Colonic mucosa (tissue), 4 donors: ENCODE data around the gene PREX1. TPM values are rescaled to one million over a fixed set of nuclear protein-coding genes. Genes with fewer than 3 reads are reported as not detected.
"Not testable (repeated sequence)": the region's sequence is repeated elsewhere in the genome, so short reads cannot be mapped to it uniquely, and the experiment has no call there.

Experiments
- DNase-seq: peaks from one replicate; pipeline ENCODE4 v3.0.0-alpha.2; 2020
- H3K27ac ChIP-seq: fragments of 200-600 bp; one replicate; pipeline ENCODE4 v1.8.0; 2021
- H3K27me3 ChIP-seq: fragments of 200-600 bp; one replicate; pipeline ENCODE4 v1.8.0; 2021
- H3K36me3 ChIP-seq: fragments of 200-600 bp; one replicate; pipeline ENCODE4 v1.8.0; 2021
- H3K4me1 ChIP-seq: fragments of 200-600 bp; one replicate; pipeline ENCODE4 v1.8.0; 2021; ENCODE audit warnings: mild to moderate bottlenecking
- H3K4me3 ChIP-seq: fragments of 200-600 bp; one replicate; pipeline ENCODE4 v1.8.0; 2021
- H3K9ac ChIP-seq, 2 donors: one replicate each; pipeline ENCODE4 v1.7.0; 2013; ENCODE audit warnings: control low read depth in 2 of 2, low read depth in 2 of 2, low read length in 2 of 2
- H3K9me3 ChIP-seq: fragments of 200-600 bp; one replicate; pipeline ENCODE4 v1.8.0; 2021
- CTCF ChIP-seq: fragments of 200-600 bp; IDR thresholded peaks from one replicate; pipeline ENCODE4 v1.8.0; 2022; ENCODE audit warnings: antibody characterized with exemption, mild to moderate bottlenecking
- intact Hi-C: fragments of 100-400 bp; cut with DNase I; formaldehyde crosslinking; loops from one replicate; pipeline ENCODE4 v1.14.1; 2022
- total RNA-seq, 2 donors: library from RNA; stranded (reverse); fragmentation: NEBNext Ultra II Directional in 1 of 2; extraction: Animal tissue kit (Norgen Biotek cat#: 25700) in 1 of 2; gene quantifications; one replicate each; pipeline ENCODE4 v1.2.1, GENCODE V29; 2021
- donor health status: healthy.
- donor health status: DM: no; HTN: no; CAD: no.
- donor health status: DM: no; HTN: no; CAD: no.

The PREX1 gene
- total RNA-seq, 2 donors from 2014 or later: 7.2 to 24.6 TPM

GRCh38 chr20:48782053-48782452 is 45.7 kb downstream of the PREX1 start:
- H3K4me1 ChIP-seq: no peaks in the 10 kb centered on the region
- intact Hi-C loops: no loop called here
- no peak overlapping the region for H3K9ac ChIP-seq
- H3K27me3 ChIP-seq: no peaks in the 10 kb centered on the region
- DNase-seq: no peak
- H3K9me3 ChIP-seq: no peaks in the 10 kb centered on the region
- H3K4me3 ChIP-seq: no peak overlapping the region
- H3K27ac ChIP-seq: no peak overlapping the region
- no peak for TF ChIP-seq CTCF
- no peaks in the 10 kb centered on the region for H3K36me3 ChIP-seq

GRCh38 chr20:48781634-48782033 is 46.2 kb downstream of the PREX1 start:
- H3K9me3 ChIP-seq: no peaks in the 10 kb centered on the region
- intact Hi-C loops: no loop called here
- TF ChIP-seq CTCF: no peak
- H3K9ac ChIP-seq: no peak overlapping the region
- no peaks in the 10 kb centered on the region for H3K36me3 ChIP-seq
- no peaks in the 10 kb centered on the region for H3K27me3 ChIP-seq
- H3K27ac ChIP-seq: no peak overlapping the region
- no peak for DNase-seq
- H3K4me1 ChIP-seq: no peaks in the 10 kb centered on the region
- no peak overlapping the region for H3K4me3 ChIP-seq

GRCh38 chr20:48779435-48779834 is 48.4 kb downstream of the PREX1 start:
- no peaks in the 10 kb centered on the region for H3K9me3 ChIP-seq
- H3K27ac ChIP-seq: no peak overlapping the region
- no peak for DNase-seq
- H3K4me1 ChIP-seq: no peaks in the 10 kb centered on the region
- no peak overlapping the region for H3K9ac ChIP-seq
- no peaks in the 10 kb centered on the region for H3K27me3 ChIP-seq
- H3K4me3 ChIP-seq: no peak overlapping the region
- intact Hi-C loops: no loop called here
- H3K36me3 ChIP-seq: no peaks in the 10 kb centered on the region
- TF ChIP-seq CTCF: no peak

- Histone ChIP-seq H3K4me3 (no peak overlapping the region), H3K36me3 (no peaks in the 10 kb centered on the region), H3K27ac (no peak overlapping the region), H3K9ac (no peak overlapping the region), H3K9me3 (no peaks in the 10 kb centered on the region), H3K4me1 (no peaks in the 10 kb centered on the region), H3K27me3 (no peaks in the 10 kb centered on the region)
- TF ChIP-seq CTCF: no peak
- no peak for DNase-seq
- intact Hi-C loops: no loop called here
These were observed 50.0 kb downstream of the PREX1 start for GRCh38 chr20:48777821-48778220.

GRCh38 chr20:48777005-48777404 is 50.8 kb downstream of the PREX1 start:
- Histone ChIP-seq H3K4me1 (no peaks in the 10 kb centered on the region), H3K4me3 (no peak overlapping the region), H3K27me3 (no peaks in the 10 kb centered on the region), H3K27ac (no peak overlapping the region), H3K36me3 (no peaks in the 10 kb centered on the region), H3K9me3 (no peaks in the 10 kb centered on the region), H3K9ac (no peak overlapping the region)
- DNase-seq: no peak
- intact Hi-C loops: no loop called here
- no peak for TF ChIP-seq CTCF

- no peaks in the 10 kb centered on the region for H3K9me3 ChIP-seq
- no peak overlapping the region for H3K4me3 ChIP-seq
- no peak for DNase-seq
- no peaks in the 10 kb centered on the region for H3K36me3 ChIP-seq
- H3K27me3 ChIP-seq: no peaks in the 10 kb centered on the region
- no peak overlapping the region for H3K9ac ChIP-seq
- no peak overlapping the region for H3K27ac ChIP-seq
- intact Hi-C loops: no loop called here
- TF ChIP-seq CTCF: no peak
- H3K4me1 ChIP-seq: no peaks in the 10 kb centered on the region
These were observed 51.5 kb downstream of the PREX1 start for GRCh38 chr20:48776306-48776705.

- H3K27ac ChIP-seq, H3K4me3 ChIP-seq, H3K36me3 ChIP-seq, H3K9ac ChIP-seq, H3K27me3 ChIP-seq, intact Hi-C loops, DNase-seq, H3K9me3 ChIP-seq, H3K4me1 ChIP-seq: not testable (repeated sequence)
These were observed 52.3 kb downstream of the PREX1 start for GRCh38 chr20:48775545-48775944.
